GM10266 (cell line): ENCODE measurements around the gene DMAC2.
"Not testable (repeated sequence)": the region's sequence is repeated elsewhere in the genome, so short reads cannot be mapped to it uniquely, and the experiment has no call there.

Experiments
- DNase-seq: peaks from one replicate; pipeline ENCODE4 v3.0.0; 2012; ENCODE audit errors: extremely low spot score
- TF ChIP-seq, protein P1 (sequence below): IDR thresholded peaks from 2 replicates; pipeline ENCODE4 v1.5.1; 2012; ENCODE audit warnings: mild to moderate bottlenecking, low read depth; ENCODE audit not compliant: control insufficient read depth, insufficient read depth; ENCODE audit errors: missing control alignments

Gene DMAC2

DNA sequence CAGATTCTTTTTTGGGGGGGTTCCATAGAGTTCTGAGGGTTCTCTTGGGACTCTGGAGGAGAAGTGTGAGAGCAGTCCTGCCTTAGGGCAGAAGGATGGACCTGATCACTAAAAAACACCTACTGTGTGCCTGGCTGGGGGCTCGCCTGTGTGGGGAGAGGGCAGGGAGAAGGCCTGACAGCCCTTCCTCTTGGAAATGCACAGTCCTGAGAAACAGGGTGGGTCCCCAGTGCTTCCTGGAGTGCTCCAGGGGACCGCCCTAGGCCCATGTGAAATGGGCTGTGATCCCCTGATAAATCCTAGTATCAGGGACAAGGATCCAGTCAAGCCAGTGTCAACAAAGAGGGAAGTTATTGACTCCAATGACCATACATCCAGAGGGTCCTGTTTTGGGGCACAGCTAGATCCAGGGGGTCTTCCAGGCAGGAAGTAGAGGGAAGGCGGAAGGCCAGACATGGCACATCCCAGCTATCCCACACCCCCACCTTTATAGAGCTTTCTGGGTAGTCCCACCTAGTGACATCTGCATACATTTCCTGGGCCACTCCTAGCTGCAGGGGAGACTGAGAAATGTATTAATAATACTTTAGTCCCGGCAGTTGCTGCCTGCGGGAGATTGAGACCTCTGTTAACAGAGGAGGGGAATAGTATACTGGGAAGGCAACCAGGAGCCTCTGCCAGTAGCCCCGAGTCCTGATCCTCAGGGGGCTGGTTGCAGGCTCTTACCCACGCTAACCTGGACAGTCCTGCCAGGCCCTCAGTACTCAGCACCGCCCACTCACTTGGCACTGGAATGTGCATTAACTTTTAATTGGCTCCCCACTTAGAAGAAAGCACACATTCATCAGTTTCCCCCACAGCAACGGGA, 28.4 kb downstream of the DMAC2 start:
- TF ChIP-seq, protein P1, sequence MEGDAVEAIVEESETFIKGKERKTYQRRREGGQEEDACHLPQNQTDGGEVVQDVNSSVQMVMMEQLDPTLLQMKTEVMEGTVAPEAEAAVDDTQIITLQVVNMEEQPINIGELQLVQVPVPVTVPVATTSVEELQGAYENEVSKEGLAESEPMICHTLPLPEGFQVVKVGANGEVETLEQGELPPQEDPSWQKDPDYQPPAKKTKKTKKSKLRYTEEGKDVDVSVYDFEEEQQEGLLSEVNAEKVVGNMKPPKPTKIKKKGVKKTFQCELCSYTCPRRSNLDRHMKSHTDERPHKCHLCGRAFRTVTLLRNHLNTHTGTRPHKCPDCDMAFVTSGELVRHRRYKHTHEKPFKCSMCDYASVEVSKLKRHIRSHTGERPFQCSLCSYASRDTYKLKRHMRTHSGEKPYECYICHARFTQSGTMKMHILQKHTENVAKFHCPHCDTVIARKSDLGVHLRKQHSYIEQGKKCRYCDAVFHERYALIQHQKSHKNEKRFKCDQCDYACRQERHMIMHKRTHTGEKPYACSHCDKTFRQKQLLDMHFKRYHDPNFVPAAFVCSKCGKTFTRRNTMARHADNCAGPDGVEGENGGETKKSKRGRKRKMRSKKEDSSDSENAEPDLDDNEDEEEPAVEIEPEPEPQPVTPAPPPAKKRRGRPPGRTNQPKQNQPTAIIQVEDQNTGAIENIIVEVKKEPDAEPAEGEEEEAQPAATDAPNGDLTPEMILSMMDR = no peak

DNA sequence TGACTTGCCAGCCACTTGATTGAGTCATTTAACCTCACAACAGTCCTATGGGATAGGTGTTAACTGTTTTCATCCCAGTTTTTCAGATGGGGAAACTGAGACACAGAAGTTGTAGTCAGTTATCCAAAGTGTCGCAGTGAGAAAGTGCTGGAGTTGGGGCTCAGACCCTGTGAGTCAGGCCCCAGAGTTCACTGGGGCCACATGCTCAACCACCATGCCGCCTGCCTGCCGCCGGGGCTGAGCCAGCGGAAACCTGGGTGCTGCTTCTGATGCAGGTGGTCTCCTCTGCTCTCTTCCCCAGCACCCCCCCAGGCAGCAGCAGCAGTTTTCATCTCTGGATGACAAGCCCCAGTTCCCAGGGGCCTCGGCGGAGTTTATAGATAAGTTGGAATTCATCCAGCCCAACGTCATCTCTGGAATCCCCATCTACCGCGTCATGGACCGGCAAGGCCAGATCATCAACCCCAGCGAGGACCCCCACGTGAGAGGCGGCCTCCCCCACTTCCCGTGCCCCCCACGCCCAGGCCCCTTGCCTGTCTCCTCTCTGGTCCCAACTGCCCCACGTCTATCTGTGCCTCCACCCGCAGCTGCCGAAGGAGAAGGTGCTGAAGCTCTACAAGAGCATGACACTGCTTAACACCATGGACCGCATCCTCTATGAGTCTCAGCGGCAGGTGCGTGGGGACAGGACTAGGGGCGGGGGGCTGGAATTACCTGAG, 29.2 kb downstream of the DMAC2 start:
- TF ChIP-seq, protein P1 = no peak
- no peak for DNase-seq

More for the DNA sequence above, 28.4 kb downstream of the DMAC2 start:
- DNase-seq = no peak

DNA sequence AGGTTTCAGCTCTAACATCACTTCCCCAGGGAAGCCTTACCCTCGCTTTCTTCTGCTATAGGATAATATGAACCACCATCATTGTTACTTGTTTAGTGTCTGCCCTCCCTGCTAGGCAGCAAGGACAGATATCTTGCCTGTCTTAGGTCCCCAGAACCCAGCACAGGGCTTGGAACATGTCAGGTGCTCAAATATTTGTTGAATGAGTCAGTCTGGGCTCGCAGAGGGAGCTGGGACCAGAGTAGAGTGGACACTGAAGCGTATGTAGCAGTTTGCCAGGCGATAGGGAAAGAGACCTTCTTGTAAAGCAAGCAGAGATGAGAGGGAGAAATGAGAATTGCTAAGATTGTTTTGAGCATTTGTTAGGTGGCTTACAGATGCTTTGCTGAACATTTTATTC, 30.4 kb downstream of the DMAC2 start:
- no peak for DNase-seq

DNA sequence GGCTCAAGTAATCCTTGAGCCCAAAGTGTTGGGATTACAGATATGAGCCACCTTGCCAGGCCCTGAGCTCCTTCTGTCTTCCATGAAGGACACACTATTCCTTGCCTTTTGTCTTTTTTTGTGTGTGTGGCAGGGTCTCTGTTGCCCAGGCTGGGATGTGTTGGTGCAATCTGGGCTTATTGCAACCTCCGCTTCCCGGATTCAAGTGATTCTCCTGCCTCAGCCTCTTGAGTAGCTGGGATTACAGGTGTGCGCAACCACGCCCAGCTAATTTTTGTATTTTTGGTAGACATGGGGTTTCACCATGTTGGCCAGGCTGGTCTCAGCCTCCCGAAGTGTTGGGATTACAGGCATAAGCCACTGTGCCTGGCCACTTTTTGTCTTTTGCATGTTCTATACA, 30.9 kb downstream of the DMAC2 start:
- DNase-seq = not testable (repeated sequence)

More for the DNA sequence above, 30.4 kb downstream of the DMAC2 start:
- TF ChIP-seq, protein P1 = no peak

DNA sequence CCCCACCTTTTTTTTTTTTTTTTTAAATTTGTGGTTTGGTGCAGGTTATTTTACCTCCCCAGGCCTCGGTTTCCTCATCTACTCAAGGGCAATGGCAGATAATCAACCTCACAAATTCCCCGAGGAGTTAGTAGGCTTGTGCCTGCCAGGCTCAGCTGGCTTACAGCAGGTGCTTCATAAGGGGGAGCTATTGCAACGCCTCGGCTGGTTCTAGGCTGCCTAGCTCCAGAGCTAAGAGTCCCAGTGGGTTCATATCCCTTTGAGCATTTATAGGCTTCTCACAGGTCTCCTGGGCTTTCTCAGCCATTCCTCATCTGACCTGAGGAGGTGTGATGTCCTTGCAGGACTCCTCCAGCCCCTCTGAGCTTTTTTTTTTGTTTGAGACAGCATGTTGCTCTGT, 31.5 kb downstream of the DMAC2 start:
- no peak for DNase-seq
- TF ChIP-seq, protein P1 = no peak

DNA sequence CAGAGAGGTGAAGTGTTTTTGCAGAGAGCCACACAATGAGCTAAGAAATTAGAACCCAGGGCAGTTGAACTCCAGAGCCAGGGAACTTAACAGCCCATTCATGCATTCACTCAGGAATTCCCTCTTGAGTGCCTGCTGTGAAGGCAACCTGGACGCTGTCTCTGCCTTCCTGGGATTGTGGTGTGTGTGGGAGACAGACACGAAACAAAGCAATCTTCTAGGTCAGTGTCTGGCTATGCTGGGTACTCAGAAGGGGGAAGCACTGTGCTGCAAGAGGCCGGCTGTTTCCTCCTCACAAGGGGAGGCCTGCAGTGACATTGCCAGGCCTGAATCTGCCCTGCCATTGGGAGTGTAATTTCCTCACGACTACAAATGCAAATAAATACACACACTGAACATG, 32.4 kb downstream of the DMAC2 start:
- DNase-seq = no peak
- TF ChIP-seq, protein P1 = no peak

DNA sequence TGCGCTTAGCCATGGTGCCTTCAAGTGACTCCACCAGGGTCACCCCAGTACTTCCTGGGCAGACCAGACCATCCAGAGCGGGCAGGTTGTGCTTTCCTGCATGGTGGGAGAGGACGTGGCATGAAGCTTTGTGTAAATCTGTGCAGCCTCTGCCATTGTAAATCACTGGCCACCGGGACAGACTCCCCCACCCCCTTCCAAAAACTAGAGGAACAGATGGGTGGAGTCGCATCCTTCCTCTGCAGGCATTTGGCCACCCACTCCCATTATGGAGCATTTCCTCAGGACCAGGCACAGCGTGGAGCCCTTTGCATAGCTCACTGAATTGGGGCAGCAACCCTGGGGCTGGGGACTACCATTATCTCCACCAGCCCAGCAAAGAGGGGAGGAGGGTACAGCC, 33.9 kb downstream of the DMAC2 start:
- DNase-seq = no peak
- TF ChIP-seq, protein P1 = no peak
